HPDE6-E6E7 (cell line): Measurements from ENCODE around the gene DIAPH3.
"Not testable (repeated sequence)": the region's sequence is repeated elsewhere in the genome, so short reads cannot be mapped to it uniquely, and the experiment has no call there.

Experiments
- DNase-seq: peaks from one replicate; pipeline ENCODE4 v3.0.0; 2011; ENCODE audit warnings: missing footprints; ENCODE audit errors: extremely low spot score

Gene DIAPH3

GRCh38 chr13:60093425-60094019, 70.2 kb downstream of the DIAPH3 start:
- no peak for DNase-seq

- DNase-seq: no peak
These were observed 72.2 kb downstream of the DIAPH3 start for GRCh38 chr13:60091573-60091972.

DNA sequence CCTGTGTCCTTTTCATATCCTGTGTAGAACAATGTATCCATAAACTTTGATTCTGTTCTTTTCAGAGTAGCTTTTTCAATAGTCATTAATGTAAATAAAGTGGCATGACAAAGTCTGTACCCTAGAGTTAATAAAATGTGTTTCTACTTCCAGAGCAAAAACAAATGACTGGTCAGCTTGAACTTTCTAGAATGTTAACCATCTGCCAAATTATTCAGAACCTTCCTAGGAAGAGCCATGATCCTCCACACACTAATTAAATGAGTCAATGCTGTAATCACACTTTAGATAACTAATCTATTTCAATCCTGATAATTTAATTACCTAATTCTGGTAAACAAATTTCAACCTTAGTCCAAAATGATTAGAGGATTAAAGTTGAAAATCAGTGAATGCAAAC, 73.2 kb downstream of the DIAPH3 start:
- no peak for DNase-seq

DNA sequence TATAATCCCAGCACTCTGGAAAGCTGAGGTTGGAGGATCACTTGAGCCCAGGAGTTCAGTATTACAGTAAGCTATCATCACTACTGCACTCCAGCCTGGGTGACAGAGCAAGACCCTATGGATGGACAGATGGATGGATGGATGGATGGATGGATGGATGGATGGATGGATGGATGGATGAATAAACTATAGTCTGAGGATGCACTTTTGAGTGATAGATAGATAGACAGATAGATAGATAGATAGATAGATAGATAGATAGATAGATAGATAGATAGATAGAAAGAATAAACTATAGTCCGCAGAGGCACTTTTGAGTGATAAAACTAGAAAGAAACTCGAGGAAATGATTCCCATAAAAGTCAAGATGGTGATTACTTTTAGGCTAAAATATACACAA, 79.9 kb downstream of the DIAPH3 start:
- DNase-seq: not testable (repeated sequence)

GRCh38 chr13:60080850-60081249, 82.9 kb downstream of the DIAPH3 start:
- DNase-seq: no peak

DNA sequence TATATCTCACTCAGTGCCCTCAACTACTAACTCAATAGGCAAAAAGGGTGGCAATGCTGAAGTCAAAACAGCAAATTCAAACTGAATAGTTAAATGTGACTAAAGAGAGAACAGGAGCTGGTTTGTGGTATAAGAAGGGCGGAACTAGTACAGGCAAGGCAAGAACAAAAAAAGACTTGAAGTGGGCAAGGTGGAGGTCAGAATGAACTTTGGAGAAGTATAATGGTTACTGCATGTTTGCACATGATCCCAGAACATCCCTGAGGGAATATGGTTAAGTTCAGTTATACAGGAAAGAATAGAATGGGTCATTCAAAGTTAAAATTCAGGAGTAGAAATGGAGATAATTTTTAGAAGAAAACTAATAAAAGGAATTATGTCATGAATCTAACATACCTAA, 85.5 kb downstream of the DIAPH3 start:
- no peak for DNase-seq

DNA sequence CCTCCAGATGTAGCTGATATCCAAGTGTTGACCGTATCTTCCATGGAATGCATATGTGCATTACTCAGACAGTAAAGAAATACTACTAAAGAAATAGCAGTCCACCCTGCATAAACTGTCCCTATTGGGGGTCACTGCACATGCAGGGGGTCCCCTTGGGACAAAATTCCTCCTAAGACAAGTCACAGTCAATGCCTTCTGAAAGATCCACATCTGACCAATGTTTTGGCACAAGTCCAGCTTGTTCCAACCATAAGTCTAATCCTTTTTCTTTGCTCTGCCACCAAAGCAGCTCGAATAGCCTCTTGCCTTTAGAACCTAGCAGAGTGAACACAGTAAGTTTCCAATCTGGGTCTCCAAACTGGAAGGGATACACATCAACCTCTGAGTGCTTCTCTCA, 87.9 kb downstream of the DIAPH3 start:
- no peak for DNase-seq

- no peak for DNase-seq
These were observed 89.3 kb downstream of the DIAPH3 start for GRCh38 chr13:60074397-60074796.

DNA sequence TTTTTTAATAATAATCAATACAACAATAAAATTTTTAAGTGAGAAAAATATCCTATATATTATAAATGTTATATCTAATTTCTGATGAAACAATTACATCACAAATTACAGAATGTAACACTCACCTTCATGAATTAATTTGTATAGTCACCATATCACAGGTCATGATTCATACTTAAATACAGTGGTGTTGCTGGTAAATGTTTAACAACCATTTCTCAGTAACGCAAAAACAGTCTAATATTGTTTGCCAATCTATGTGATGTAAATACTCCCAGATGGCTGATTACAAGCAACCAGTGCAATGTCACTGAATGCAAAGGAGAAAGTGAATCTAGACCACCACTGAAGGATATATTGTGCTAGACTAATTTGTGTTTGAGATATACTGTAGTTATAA, 97.5 kb downstream of the DIAPH3 start:
- DNase-seq: no peak

DNA sequence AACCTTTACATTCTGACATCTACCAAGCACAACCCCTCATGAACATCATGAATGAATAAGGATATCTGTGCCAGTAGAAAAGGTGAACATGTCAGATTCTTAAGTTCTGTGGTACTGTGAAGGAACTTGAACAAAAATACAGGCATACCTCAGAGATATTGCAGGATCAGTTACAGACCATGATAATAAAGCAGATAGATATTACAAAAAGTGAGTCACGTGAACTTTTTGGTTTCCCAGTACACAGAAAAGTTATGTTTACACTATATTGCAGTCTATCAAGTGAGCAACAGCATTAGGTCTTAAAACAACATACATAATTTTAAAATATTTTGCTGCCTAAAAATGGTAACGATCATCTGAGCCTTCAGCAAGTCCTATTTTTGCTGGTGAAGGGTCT, 101.2 kb downstream of the DIAPH3 start:
- DNase-seq: no peak

- no peak for DNase-seq
These were observed 102.0 kb downstream of the DIAPH3 start for GRCh38 chr13:60061737-60062136.

DNA sequence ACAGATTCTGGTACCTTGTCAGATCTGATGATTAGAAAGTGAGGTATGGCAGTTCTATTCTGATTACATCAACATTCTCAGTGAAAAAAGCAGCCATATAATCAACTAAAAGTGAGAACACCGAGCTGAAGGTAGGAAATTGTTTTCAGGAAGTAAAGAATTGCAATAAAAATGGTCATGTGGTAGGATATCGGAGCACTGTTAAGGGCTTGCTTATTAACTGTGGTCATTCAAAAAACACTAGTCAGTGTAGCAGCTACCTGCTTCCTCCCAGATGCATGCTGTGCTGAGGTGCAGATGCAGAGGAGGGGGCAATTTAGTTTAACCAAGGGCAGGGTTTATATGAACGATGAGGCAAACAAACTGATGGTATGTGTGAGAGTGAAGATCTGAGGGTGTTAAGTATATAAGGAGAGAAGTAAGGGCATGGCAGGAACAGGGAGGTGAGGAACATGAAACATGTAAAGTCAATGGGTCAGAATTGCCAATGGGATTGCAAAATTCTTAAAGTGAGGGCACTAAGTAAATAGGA, 111.9 kb downstream of the DIAPH3 start:
- DNase-seq: no peak

DNA sequence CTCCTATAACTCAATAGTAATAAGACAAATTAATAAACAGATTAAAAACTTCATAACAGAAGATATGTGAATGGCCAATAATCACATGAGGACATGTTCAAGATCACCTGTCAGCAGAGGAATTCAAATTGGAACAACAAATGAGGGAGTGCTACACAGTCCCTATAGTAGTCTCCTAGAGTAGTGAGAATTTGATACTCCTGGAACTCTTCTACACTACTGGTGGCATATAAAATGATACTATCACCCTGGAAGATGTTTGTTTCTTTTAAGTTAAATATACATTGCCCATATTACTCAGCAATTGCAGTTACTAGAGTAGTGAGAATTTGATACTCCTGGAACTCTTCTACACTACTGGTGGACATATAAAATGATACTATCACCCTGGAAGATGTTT, 115.4 kb downstream of the DIAPH3 start:
- DNase-seq: not testable (repeated sequence)

DNA sequence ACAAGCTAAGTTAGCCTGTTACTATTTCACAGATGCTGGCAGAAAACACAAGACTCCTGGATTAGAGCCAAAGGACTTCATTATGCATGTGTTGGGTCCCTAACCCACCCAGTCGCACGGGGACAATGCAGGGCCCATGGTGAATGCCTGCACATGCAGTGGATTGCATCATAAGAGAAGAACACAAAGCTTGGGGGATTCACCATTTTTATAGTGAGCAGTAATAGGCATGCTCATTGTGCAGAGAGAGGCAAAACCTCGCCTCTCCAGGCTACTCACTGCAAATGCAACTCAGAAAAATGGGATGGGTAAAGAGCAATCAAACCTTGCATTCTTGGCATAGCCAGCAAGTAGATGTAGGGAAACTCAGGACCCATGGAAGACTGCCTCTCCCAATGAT, 115.8 kb downstream of the DIAPH3 start:
- DNase-seq: no peak

GRCh38 chr13:60044321-60044720, 119.4 kb downstream of the DIAPH3 start:
- no peak for DNase-seq

- DNase-seq: no peak
These were observed 120.5 kb downstream of the DIAPH3 start for GRCh38 chr13:60043262-60043661.

DNA sequence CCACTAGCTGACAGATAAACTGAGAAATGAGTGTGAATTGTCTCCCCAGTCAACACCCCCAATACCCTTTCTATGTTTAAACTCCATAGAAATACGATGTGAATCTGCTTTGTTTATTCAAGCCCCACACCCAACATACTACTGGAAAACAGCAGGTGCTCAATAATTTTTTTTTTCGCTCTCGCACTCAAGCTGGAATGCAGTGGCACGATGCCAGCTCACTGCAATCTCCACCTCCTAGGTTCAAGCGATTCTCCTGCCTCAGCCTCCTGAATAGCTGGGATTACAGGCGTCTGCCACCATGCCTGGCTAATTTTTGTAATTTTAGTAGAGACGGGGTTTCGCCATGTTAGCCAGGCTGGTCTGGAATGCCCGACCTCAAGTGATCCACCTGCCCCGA, 123.1 kb downstream of the DIAPH3 start:
- not testable (repeated sequence) for DNase-seq

- DNase-seq: no peak
These were observed 127.9 kb downstream of the DIAPH3 start for GRCh38 chr13:60035874-60036273.

DNA sequence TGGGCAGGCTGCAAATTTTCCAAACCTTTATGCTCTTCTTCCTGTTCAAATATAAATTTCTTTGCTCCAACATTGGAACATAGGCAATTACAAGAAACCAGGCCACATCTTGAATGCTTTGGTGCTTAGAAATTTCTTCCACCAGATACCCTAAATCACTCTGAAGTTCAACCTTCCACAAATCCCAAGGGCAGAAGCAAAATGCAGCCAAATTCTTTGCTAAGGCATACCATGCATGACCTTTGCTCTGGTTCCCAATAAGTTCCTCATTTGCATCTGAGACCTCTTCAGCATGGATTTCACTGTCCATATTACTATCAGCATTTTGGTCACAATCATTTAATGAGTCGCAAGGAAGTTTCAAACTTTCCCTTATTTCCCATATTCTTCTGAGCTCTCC, 130.9 kb downstream of the DIAPH3 start:
- no peak for DNase-seq

DNA sequence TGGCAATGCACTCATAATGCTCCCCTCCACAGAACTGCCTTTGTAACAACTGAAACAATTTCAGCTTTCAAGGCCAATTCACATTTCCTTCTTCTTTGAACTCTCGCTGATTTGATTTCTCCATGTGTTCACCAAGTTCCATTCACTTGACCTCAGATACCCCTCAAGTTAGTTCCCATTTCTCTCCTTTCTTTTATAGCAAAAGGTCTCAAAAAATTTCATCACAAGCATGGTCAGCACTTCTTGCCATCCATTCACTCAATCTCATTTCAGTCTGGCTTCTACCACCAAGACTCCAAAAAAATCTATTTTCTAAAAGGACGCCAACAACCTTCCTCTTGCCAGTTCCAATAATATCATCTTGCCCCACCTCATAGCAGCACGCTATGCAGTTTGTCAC, 135.7 kb downstream of the DIAPH3 start:
- no peak for DNase-seq

GRCh38 chr13:60026286-60026685, 137.4 kb downstream of the DIAPH3 start:
- DNase-seq: no peak

- DNase-seq: no peak
These were observed 143.4 kb downstream of the DIAPH3 start for GRCh38 chr13:60020288-60020687.

- no peak for DNase-seq
These were observed 144.4 kb downstream of the DIAPH3 start for GRCh38 chr13:60019119-60019993.
